ENCODE data around the gene LRRK1. TPM values are rescaled to one million over a fixed set of nuclear protein-coding genes. Genes with fewer than 3 reads are reported as not detected.

The LRRK1 gene
- total RNA-seq, 4 donors from 2014 or later = 12.1 to 23.8 (median 15.2) TPM

DNA sequence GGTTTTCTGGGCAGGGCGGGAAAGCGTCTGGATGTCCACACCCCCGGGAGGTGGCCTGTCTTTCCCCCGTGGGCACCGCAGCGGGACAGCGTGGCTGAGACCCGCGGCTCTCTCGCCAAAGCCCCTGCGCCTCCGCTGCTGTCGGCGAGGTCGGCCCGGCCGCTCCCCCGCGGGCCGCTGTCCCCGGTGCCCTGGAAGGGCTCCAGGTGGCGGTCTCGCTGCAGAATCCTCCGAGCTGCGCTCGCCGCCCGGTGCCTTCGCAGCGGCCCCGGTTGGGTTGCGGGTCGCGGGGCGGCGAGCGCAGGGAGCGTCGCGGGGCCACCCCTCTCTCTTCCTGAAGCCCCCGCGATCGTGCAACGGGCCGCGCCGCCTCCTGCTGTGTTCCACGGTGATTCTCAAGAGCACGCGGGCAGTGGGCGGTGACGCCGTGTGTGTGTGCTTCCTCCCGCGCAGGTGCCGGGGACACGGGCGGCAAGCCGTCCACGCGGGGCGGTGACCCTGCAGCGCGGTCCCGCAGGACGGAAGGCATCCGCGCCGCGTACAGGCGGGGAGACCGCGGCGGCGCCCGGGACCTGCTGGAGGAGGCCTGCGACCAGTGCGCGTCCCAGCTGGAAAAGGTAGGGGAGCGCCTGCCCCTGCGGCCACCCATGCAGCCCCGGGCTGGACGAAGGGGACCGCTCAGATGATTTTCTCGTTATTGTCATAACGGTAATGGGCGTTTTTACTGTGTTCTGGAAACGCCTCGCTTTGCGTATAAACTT lies 54.4 kb downstream of the LRRK1 start:
- H3K27me3 ChIP-seq = peaks cover 51% of the 10 kb centered on the region
- WGBS, 2 donors (ENCODE audit: low coverage in 1 of 2) = no CpG with 5 or more reads among the region's 90 CpGs
- peaks cover 0 to 3% of the 10 kb centered on the region in 2 donors for H3K36me3 ChIP-seq
- TF ChIP-seq, protein P1, sequence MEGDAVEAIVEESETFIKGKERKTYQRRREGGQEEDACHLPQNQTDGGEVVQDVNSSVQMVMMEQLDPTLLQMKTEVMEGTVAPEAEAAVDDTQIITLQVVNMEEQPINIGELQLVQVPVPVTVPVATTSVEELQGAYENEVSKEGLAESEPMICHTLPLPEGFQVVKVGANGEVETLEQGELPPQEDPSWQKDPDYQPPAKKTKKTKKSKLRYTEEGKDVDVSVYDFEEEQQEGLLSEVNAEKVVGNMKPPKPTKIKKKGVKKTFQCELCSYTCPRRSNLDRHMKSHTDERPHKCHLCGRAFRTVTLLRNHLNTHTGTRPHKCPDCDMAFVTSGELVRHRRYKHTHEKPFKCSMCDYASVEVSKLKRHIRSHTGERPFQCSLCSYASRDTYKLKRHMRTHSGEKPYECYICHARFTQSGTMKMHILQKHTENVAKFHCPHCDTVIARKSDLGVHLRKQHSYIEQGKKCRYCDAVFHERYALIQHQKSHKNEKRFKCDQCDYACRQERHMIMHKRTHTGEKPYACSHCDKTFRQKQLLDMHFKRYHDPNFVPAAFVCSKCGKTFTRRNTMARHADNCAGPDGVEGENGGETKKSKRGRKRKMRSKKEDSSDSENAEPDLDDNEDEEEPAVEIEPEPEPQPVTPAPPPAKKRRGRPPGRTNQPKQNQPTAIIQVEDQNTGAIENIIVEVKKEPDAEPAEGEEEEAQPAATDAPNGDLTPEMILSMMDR (IDR thresholded peaks at IDR 0.05) = no peak
- TF ChIP-seq POLR2A (IDR thresholded peaks at IDR 0.05) (no peak), EP300 (IDR thresholded peaks at IDR 0.05) (no peak), POLR2AphosphoS5 (IDR thresholded peaks at IDR 0.05) (no peak)
- H3K27ac ChIP-seq = no peak overlapping the region
- H3K4me3 ChIP-seq = peak overlapping the region in 1 of 2 donors; percentile 44
- ATAC-seq = no peak
- peaks cover 0 to 12% (median 5%) of the 10 kb centered on the region in 3 donors for H3K4me1 ChIP-seq
- no peaks in the 10 kb centered on the region for H3K9me3 ChIP-seq

DNA sequence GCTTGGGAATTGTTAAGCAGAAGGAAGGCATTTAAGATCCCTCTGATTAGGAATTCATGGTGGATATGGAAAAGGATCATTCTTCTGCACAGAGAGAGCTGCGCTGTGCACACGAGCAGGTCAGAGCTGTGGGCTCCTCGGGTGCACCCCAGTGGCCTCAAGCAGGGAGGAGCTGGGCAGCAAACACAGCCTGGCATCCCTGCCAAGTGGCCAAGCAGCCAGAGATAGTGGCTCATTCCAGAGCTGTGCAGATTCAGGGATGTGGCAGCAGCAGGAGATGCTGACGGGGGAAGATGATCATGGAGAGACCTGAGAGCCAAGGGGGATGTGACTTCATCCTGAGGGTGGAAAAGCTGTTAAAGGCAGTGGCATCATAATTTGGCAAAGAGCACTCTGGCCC lies 55.9 kb downstream of the LRRK1 start:
- 67 to 80% methylated on average over 1 to 4 of the region's 4 CpGs for WGBS, 2 donors (ENCODE audit: low coverage in 1 of 2)
- H3K4me1 ChIP-seq = peaks cover 0 to 12% (median 5%) of the 10 kb centered on the region in 3 donors
- no peaks in the 10 kb centered on the region for H3K9me3 ChIP-seq
- H3K27ac ChIP-seq = no peak overlapping the region
- ATAC-seq = no peak
- H3K27me3 ChIP-seq = peaks cover 51% of the 10 kb centered on the region
- TF ChIP-seq POLR2AphosphoS5 (IDR thresholded peaks at IDR 0.05) = no peak
- TF ChIP-seq EP300 (IDR thresholded peaks at IDR 0.05) = no peak
- TF ChIP-seq POLR2A (IDR thresholded peaks at IDR 0.05) = no peak
- TF ChIP-seq, protein P1 (IDR thresholded peaks at IDR 0.05) = no peak
- H3K36me3 ChIP-seq = peaks cover 0 to 3% of the 10 kb centered on the region in 2 donors
- H3K4me3 ChIP-seq = no peak overlapping the region

DNA sequence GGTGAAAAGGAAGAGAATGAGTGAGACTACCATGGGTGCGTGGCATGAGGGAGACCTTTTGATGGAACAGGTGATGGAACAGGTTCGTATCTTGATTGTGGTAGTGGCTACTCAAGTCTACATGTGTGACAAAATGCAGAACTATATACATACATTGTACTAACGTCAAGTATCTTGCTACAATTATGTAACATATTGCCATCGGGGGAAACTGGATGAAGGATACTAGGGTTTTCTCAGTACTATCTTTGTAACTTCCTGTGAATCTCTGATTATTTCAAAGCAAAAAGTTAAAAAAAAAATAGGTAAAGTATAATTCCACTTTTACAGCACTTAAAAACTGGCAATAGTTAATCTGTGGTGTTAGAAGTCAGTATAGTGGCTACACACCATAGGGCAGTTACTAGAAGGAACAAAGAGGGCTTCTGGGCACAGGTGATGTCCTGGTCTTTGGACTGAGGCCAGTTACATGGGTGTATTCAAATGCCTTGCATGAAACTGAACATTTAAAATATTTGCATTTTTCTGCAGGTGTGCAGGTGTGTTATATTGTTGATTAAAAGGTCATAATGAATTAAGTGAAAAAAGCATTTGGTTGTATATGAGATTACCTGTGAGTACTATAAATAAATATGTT lies 61.4 kb downstream of the LRRK1 start:
- TF ChIP-seq POLR2A (IDR thresholded peaks at IDR 0.05) (no peak), EP300 (IDR thresholded peaks at IDR 0.05) (no peak), POLR2AphosphoS5 (IDR thresholded peaks at IDR 0.05) (no peak)
- TF ChIP-seq, protein P1 (IDR thresholded peaks at IDR 0.05) = no peak
- 74 to 84% methylated on average over 4 of the region's 4 CpGs for WGBS, 2 donors (ENCODE audit: low coverage in 1 of 2)
- H3K4me1 ChIP-seq = no peaks in the 10 kb centered on the region
- H3K27ac ChIP-seq = no peak overlapping the region
- peaks cover 12% of the 10 kb centered on the region for H3K27me3 ChIP-seq
- no peak overlapping the region for H3K4me3 ChIP-seq
- no peaks in the 10 kb centered on the region for H3K9me3 ChIP-seq
- peaks cover 0 to 7% of the 10 kb centered on the region in 2 donors for H3K36me3 ChIP-seq
- no peak for ATAC-seq

DNA sequence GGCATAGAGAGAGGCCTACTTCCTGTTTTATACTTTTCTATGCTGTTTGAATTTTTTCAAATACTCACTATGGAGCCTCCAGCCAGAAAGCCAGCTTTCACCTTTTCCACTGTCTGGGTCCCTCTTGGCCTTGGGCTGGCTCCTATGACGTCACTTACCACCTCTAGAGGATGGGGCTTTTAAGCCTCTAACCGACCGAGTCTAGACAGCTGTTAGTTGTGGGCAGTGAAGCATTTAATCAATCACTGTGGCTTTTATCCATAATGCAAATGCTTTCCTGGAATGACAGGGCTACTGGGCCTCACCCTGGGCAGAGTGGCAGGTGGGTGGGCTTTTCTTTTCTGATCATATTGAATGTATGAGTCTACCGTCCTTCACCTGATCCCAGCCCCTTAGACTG lies 61.9 kb downstream of the LRRK1 start:
- H3K27ac ChIP-seq = no peak overlapping the region
- 61 to 62% methylated on average over 4 of the region's 4 CpGs for WGBS, 2 donors (ENCODE audit: low coverage in 1 of 2)
- H3K27me3 ChIP-seq = peaks cover 10% of the 10 kb centered on the region
- TF ChIP-seq EP300 (IDR thresholded peaks at IDR 0.05) = no peak
- TF ChIP-seq POLR2A (IDR thresholded peaks at IDR 0.05) = no peak
- no peak for TF ChIP-seq POLR2AphosphoS5 (IDR thresholded peaks at IDR 0.05)
- no peak for ATAC-seq
- no peaks in the 10 kb centered on the region for H3K9me3 ChIP-seq
- peaks cover 0 to 7% of the 10 kb centered on the region in 2 donors for H3K36me3 ChIP-seq
- H3K4me3 ChIP-seq = no peak overlapping the region
- no peaks in the 10 kb centered on the region for H3K4me1 ChIP-seq

GRCh38 chr15:100983221-100983620 lies 64.1 kb downstream of the LRRK1 start:
- Histone ChIP-seq H3K36me3 (peaks cover 0 to 9% of the 10 kb centered on the region in 2 donors), H3K27ac (no peak overlapping the region), H3K4me3 (no peak overlapping the region), H3K4me1 (peaks cover 0 to 7% (median 0%) of the 10 kb centered on the region in 3 donors), H3K9me3 (no peaks in the 10 kb centered on the region), H3K27me3 (no peaks in the 10 kb centered on the region)
- WGBS, 2 donors (ENCODE audit: low coverage in 1 of 2) = 67 to 68% methylated on average over 1 to 3 of the region's 7 CpGs
- TF ChIP-seq, protein P1 (IDR thresholded peaks at IDR 0.05) = no peak
- TF ChIP-seq POLR2AphosphoS5 (IDR thresholded peaks at IDR 0.05) = no peak
- no peak for TF ChIP-seq EP300 (IDR thresholded peaks at IDR 0.05)
- TF ChIP-seq POLR2A (IDR thresholded peaks at IDR 0.05) = no peak
- no peak for ATAC-seq

Measured in gastroesophageal sphincter (tissue), 4 donors.